HepG2 (cell line): Measurements from ENCODE around the gene TMEM53. TPM values are rescaled to one million over a fixed set of nuclear protein-coding genes. Genes with fewer than 3 reads are reported as not detected.
A peak's percentile ranks its signal among the peaks of the same experiment; 100 is the strongest.

Experiments used
- ARHGAP35 ChIP-seq: sonication (generic); formaldehyde crosslinking; IDR thresholded peaks from 2 replicates; pipeline ENCODE4 v1.9.0; 2022; ENCODE audit warnings: mild to moderate bottlenecking, inconsistent platforms, moderate library complexity, missing genetic modification reagents, borderline replicate concordance
- BRCA1 ChIP-seq: sonication (generic); formaldehyde crosslinking; IDR thresholded peaks from 2 replicates; pipeline ENCODE4 v1.4.0; 2020; ENCODE audit warnings: missing genetic modification reagents
- CREM ChIP-seq, 2 experiments: sonication (generic) in 1 of 2; formaldehyde crosslinking in 1 of 2; IDR thresholded peaks; 2 replicates each; pipeline versions ENCODE4 v1.4.0 to v1.6.1; 2016 to 2020; ENCODE audit warnings: antibody characterized with exemption in 1 of 2, mild to moderate bottlenecking in 1 of 2, missing genetic modification reagents in 1 of 2
- DPF2 ChIP-seq: sonication (generic); formaldehyde crosslinking; IDR thresholded peaks from 2 replicates; pipeline ENCODE4 v1.4.0; 2020; ENCODE audit warnings: mild to moderate bottlenecking, low read depth, missing genetic modification reagents, borderline replicate concordance
- FOXK2 ChIP-seq: fragments of 450-650 bp; IDR thresholded peaks from 2 replicates; pipeline ENCODE4 v1.6.1; 2016
- HMG20B ChIP-seq: conservative IDR thresholded peaks from 2 replicates; pipeline ENCODE4 v1.6.1; 2016; ENCODE audit warnings: missing genetic modification reagents, missing compliant biosample characterization
- KDM2A ChIP-seq: sonication (generic); formaldehyde crosslinking; IDR thresholded peaks from 2 replicates; pipeline ENCODE4 v1.4.0; 2020; ENCODE audit warnings: low read depth, missing genetic modification reagents, borderline replicate concordance
- KDM6A ChIP-seq: IDR thresholded peaks from 2 replicates; pipeline ENCODE4 v1.6.1; 2016; ENCODE audit warnings: low read depth
- NFKBIZ ChIP-seq: IDR thresholded peaks from 2 replicates; pipeline ENCODE4 v1.6.1; 2018; ENCODE audit warnings: missing genetic modification reagents, missing compliant biosample characterization
- POGK ChIP-seq: sonication (generic); formaldehyde crosslinking; conservative IDR thresholded peaks from 2 replicates; pipeline ENCODE4 v1.8.0; 2022; ENCODE audit warnings: mild to moderate bottlenecking, moderate library complexity, missing genetic modification reagents
- RBM22 ChIP-seq: fragments of 200-400 bp; formaldehyde crosslinking; optimal IDR thresholded peaks from 2 replicates; pipeline ENCODE3; 2017; ENCODE audit warnings: mild to moderate bottlenecking, low read length, moderate library complexity
- SPEN ChIP-seq: sonication (generic); formaldehyde crosslinking; IDR thresholded peaks from 2 replicates; pipeline ENCODE4 v1.5.1; 2020; ENCODE audit warnings: low read depth, mild to moderate bottlenecking, missing genetic modification reagents
- TBX2 ChIP-seq: sonication (generic); formaldehyde crosslinking; IDR thresholded peaks from 2 replicates; pipeline ENCODE4 v1.5.0; 2020; ENCODE audit warnings: missing genetic modification reagents, mild to moderate bottlenecking, borderline replicate concordance
- TBX3 ChIP-seq: fragments of 450-650 bp; IDR thresholded peaks from 2 replicates; pipeline ENCODE4 v1.6.1; 2017; ENCODE audit warnings: antibody characterized with exemption, mild to moderate bottlenecking, inconsistent platforms, borderline replicate concordance
- TEAD3 ChIP-seq: optimal IDR thresholded peaks from 2 replicates; pipeline ENCODE3; 2016; ENCODE audit warnings: borderline replicate concordance
- TERF1 ChIP-seq: sonication (generic); formaldehyde crosslinking; IDR thresholded peaks from 2 replicates; pipeline ENCODE4 v1.8.0; 2022; ENCODE audit warnings: mild to moderate bottlenecking, missing genetic modification reagents, moderate library complexity
- U2AF2 ChIP-seq: fragments of 200-400 bp; formaldehyde crosslinking; IDR thresholded peaks from 2 replicates; pipeline ENCODE4 v1.6.1; 2017; ENCODE audit warnings: low read depth, mild to moderate bottlenecking, low read length
- YEATS2 ChIP-seq: sonication (generic); formaldehyde crosslinking; IDR thresholded peaks from 2 replicates; pipeline ENCODE4 v1.4.0; 2020; ENCODE audit warnings: missing genetic modification reagents, borderline replicate concordance
- ZBTB20 ChIP-seq: sonication (generic); formaldehyde crosslinking; IDR thresholded peaks from 2 replicates; pipeline ENCODE4 v1.8.1; 2023; ENCODE audit warnings: missing genetic modification reagents, low read depth, mild to moderate bottlenecking, borderline replicate concordance
- ZBTB21 ChIP-seq: sonication (generic); formaldehyde crosslinking; IDR thresholded peaks from 2 replicates; pipeline ENCODE4 v1.4.0; 2020; ENCODE audit warnings: missing genetic modification reagents
- ZNF253 ChIP-seq: sonication (generic); formaldehyde crosslinking; IDR thresholded peaks from 2 replicates; pipeline ENCODE4 v1.8.0; 2022; ENCODE audit warnings: mild to moderate bottlenecking, missing genetic modification reagents, borderline replicate concordance
- ZNF3 ChIP-seq: IDR thresholded peaks from 2 replicates; pipeline ENCODE4 v1.7.0; 2017; ENCODE audit warnings: inconsistent platforms
- ZNF329 ChIP-seq: sonication (generic); formaldehyde crosslinking; IDR thresholded peaks from 2 replicates; pipeline ENCODE4 v1.9.0; 2021; ENCODE audit warnings: low read depth, mild to moderate bottlenecking, missing genetic modification reagents
- ZNF557 ChIP-seq: sonication (generic); formaldehyde crosslinking; IDR thresholded peaks from 2 replicates; pipeline ENCODE4 v1.4.0; 2020; ENCODE audit warnings: missing genetic modification reagents
- ZNF746 ChIP-seq: sonication (generic); formaldehyde crosslinking; IDR thresholded peaks from 2 replicates; pipeline ENCODE4 v1.8.0; 2022; ENCODE audit warnings: mild to moderate bottlenecking, missing genetic modification reagents
- ZSCAN31 ChIP-seq: sonication (generic); formaldehyde crosslinking; IDR thresholded peaks from 2 replicates; pipeline ENCODE4 v1.5.0; 2020; ENCODE audit warnings: low read depth, mild to moderate bottlenecking, missing genetic modification reagents
- polyA plus RNA-seq, 8 experiments: library from polyadenylated mRNA; depleted of rRNA in 3 of 8; stranded (reverse) in 7 of 8; unstranded in 1 of 8; fragments of >200 nt; fragmentation: Illumina TruSeq in 4 of 8; extraction: Trizol in 4 of 8; gene quantifications; 2 replicates each; pipeline versions ENCODE4 v1.2.1 to v1.2.3, GENCODE V29; 2011 to 2016; ENCODE audit warnings: low read depth in 4 of 8, missing spikeins in 1 of 8, mixed read lengths in 1 of 8; ENCODE audit not compliant: insufficient read depth in 1 of 8
- total RNA-seq, 5 experiments: library from RNA; depleted of rRNA; stranded (reverse); fragments of >200 nt; fragmentation: Illumina TruSeq; extraction: Trizol; gene quantifications; 2 replicates each; pipeline ENCODE4 v1.2.3, GENCODE V29; 2016; ENCODE audit warnings: low read depth in 1 of 5
- TF ChIP-seq, protein P1 (sequence below): IDR thresholded peaks from 2 replicates; pipeline ENCODE4 v1.6.1; 2016

TMEM53 gene
- total and polyA plus RNA-seq, 2 of the 13 experiments (the other 11 are each of a cell fraction or from before 2014, with no cell fraction given), result 12.6 to 20.2 TPM

GRCh38 chr1:44681905-44682882, 7.9 kb upstream of the TMEM53 start (continued):
- TF ChIP-seq ZBTB20 (peak; percentile 68; the same call in 1 of the 2 replicates), ZNF253 (no peak), ZNF329 (CRISPR knock-in tag) (0 out of 2 replicates have a peak, but pooled peaks have one; percentile 53), TBX2 (peak; percentile 99), DPF2 (CRISPR knock-in tag) (peak; percentile 98), ARHGAP35 (CRISPR knock-in tag) (peak; percentile 57; the same call in 1 of the 2 replicates), U2AF2 (no peak), POGK (CRISPR knock-in tag) (peak; percentile 82), TEAD3 (CRISPR knock-in tag) (peak; percentile 47), ZNF3 (no peak), NFKBIZ (CRISPR knock-in tag) (peak; percentile 80; the same call in 1 of the 2 replicates), HMG20B (CRISPR knock-in tag) (peak; percentile 78; the same call in 1 of the 2 replicates), TERF1 (CRISPR knock-in tag) (no peak), RBM22 (no peak), ZNF746 (CRISPR knock-in tag) (peak; percentile 88; the same call in 1 of the 2 replicates), TBX3 (peak; percentile 98), ZSCAN31 (CRISPR knock-in tag) (0 out of 2 replicates have a peak, but pooled peaks have one; percentile 50), FOXK2 (no peak), BRCA1 (CRISPR knock-in tag) (peak; percentile 63; the same call in 1 of the 2 replicates), KDM6A (CRISPR knock-in tag) (peak; percentile 88), SPEN (CRISPR knock-in tag) (peak; percentile 19; the same call in 1 of the 2 replicates), CREM (IDR thresholded peaks at IDR 0.05) (peak; percentile 92), CREM (CRISPR knock-in tag; IDR thresholded peaks at IDR 0.05) (no peak), ZBTB21 (peak; percentile 50), ZNF557 (CRISPR knock-in tag) (peak; percentile 55; the same call in 1 of the 2 replicates), KDM2A (CRISPR knock-in tag) (0 out of 2 replicates have a peak, but pooled peaks have one; percentile 27), YEATS2 (peak; percentile 38; the same call in 1 of the 2 replicates)
- TF ChIP-seq, protein P1, sequence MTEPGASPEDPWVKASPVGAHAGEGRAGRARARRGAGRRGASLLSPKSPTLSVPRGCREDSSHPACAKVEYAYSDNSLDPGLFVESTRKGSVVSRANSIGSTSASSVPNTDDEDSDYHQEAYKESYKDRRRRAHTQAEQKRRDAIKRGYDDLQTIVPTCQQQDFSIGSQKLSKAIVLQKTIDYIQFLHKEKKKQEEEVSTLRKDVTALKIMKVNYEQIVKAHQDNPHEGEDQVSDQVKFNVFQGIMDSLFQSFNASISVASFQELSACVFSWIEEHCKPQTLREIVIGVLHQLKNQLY (CRISPR knock-in tag), result peak; percentile 83; the same call in 1 of the 2 replicates
